GM21423 (cell line): ENCODE results near the gene CCR4.
"Not testable (repeated sequence)": the region's sequence is repeated elsewhere in the genome, so short reads cannot be mapped to it uniquely, and the experiment has no call there.

Experiments
- ATAC-seq: cut with Tn5 transposase; IDR thresholded peaks from one replicate; pipeline ENCODE4 v1.9.1; 2021; ENCODE audit warnings: mild to moderate bottlenecking, moderate library complexity; ENCODE audit not compliant: unreplicated experiment

CCR4 gene

DNA sequence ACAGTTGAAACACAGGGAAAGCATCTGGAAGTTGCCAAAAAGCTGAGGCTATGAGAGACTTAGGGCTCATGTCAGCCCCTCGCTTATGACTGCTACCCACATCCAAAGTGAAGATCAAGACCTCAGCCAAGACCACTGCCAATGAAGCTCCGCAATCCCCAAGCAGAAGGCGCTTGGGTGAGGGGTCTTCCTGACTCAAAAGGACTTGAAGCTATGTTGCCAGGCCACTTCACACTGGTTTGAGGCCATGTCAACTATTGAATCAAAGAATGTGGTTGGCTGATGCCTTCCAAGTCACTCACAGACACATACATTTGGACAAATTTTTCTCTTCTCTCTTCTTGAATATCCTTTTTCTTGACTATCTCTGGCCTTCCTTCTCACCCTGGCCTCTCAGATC, 928 bp upstream of the CCR4 start:
- ATAC-seq, result no peak

DNA sequence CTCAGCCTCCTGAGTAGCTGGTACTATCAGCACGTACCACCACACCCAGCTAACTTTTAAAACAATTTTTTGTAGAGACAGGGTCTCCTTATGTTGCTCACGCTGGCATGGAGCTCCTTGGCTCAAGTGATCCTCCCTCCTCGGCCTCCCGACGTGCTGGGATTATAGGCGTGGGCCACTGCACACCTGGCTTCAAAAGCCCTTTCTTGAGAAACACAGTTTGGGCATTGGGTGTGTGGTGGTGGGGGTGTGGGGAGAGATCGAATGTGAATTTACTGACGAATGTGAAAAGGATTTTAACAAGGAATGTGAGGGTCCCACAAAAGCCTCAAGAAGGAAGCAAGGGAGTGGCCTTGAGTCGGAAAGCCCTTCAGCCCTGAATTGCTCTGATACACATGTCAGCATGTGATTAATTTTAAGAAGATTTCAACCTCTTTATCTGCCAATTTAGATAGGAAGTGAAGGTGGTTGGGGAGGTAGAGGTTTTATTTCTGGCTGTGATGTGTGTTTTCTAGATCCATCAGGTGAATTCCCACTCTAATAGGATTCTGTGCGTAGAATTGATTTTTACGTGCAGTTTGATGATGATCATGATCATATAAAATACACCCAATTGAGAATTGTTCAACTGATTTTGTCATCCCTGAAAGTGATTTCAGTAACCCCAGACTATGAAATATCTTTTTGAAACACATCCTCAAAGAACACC, 1.1 kb downstream of the CCR4 start:
- ATAC-seq, result no peak

DNA sequence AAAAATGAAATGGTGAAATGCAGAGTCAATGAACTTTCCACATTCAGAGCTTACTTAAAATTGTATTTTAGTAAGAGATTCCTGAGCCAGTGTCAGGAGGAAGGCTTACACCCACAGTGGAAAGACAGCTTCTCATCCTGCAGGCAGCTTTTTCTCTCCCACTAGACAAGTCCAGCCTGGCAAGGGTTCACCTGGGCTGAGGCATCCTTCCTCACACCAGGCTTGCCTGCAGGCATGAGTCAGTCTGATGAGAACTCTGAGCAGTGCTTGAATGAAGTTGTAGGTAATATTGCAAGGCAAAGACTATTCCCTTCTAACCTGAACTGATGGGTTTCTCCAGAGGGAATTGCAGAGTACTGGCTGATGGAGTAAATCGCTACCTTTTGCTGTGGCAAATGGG, 3.1 kb downstream of the CCR4 start:
- no peak for ATAC-seq

DNA sequence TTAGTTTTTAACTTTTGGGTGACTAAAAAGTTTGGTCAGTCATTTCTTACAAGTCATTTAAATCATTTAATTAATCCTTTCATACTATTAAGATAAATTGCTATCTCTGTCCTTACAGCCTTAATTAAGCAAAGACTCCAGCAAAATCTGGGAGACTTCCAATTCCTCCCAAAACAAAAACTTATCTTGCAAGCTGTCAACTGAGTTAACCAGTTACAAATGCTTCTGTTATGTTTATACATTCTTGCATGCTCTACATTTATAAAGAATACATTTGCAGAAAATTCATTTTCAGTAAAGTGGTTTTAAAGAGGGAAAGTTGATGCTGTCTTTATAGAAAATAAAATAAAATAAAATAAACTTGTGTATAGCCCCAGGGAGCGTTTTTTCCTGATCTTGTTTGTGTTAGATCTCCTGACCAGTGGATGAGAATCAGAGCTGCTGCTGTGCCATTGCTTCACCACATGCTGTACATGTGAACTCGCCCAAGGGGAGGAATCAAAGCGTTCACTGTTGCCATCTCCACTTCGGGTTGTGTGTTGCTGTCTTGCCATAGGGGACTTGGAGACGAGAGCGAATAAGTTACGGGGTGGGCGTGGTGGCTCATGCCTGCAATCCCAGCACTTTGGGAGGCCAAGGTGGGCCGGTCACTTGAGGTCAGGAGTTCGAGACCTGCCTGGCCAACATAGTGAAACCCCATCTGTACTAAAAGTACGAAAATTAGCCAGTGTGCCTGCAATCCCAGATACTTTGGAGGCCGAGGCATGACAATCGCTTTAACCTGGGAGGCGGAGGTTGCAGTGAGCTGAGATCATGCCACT, 5.5 kb downstream of the CCR4 start:
- ATAC-seq, result no peak

DNA sequence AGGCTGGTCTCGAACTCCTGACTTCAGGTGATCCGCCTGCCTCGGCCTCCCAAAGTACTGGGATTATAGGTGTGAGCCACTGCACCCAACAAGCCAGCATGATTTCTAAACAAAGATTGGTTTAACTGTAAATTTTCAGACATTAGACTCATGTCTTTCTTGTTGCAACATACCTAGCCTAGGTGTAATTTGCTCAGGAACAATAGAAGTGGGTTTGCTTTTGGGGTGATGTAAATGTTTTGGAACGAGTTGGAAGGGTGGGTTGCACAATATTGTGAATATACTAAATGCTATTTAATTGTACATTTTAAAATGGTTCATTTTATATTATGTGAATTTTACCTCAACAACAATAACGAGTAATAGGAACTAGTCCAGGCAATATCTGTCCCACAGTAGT, 7.1 kb downstream of the CCR4 start:
- no peak for ATAC-seq

DNA sequence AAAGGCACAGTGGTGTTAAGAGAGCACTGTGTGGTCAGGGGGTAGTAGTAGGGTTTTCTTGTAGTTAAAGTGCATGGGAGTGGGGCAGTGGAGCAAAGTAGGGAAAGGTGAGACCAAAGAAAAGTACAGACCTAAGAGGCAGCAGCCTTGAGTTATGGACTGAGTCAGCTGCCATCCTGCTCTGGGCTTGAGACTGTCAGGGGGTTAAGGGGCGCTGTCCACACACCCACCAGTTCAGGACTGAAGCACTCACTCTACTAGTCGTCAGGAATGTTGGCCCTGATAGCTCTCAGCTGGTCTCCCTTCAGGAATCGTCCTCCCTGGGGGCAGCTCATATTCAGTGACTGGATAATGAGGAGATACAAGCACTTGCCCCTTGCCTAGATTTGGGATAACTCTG, 7.9 kb downstream of the CCR4 start:
- ATAC-seq, result no peak

DNA sequence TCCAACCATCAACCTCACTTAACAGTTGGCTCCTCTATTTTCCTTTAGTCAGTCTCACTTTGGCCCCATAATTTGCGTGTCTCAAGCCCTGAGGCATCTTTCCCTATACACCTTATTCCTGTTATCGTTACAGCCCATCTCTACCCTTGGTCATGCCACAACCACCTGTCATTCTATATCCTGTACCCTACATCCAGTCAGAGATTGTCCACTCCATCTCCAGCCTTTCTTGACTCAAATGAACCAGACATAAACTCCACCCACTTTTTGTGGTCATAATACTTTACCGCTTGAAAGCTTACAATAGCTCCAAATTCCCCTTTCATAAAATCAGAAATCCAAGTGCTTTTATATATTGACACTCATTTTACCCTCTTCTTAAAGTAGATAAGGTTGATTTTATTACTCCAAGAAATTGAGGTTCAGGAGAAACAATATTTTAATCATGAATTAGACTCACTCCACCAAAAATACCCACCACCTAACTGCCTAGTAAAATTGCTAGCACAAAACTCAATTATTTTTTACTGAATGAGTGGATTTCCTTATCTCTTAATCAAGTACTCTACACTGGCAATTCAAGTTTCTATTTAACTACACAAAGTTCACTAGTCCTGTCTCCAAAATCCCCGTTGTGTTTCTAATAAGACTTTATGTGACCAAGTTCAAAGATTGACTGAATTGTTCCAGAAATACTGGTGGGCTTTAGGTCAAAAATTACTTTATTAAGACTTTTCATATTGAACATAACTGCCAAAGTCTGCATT, 9.1 kb downstream of the CCR4 start:
- ATAC-seq, result peak; percentile 68

DNA sequence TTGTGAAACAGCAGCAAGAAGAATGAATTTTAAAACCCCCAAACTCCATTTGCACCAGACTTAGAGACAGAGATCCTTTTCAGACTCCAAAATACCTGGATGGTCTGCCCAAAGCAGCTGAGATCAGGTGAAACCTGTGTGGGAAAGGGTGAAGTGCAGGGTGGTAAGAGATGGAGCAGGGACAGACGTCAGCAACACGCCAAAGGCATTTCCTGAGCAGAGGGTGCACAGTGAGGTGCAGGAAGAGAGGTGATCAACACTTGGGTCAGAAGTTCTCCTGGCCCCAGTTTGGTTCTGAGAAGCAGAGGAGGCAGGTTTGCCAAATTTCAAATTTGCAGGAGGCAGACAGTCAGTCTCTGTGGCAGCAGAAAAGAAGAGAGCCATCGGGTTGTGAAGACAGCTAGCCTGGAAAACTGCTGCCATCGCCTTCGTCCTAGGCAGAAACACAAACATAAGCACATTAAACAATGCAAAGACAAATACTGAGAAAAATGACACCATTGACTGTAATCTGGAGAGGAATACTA, 9.8 kb downstream of the CCR4 start:
- no peak for ATAC-seq

DNA sequence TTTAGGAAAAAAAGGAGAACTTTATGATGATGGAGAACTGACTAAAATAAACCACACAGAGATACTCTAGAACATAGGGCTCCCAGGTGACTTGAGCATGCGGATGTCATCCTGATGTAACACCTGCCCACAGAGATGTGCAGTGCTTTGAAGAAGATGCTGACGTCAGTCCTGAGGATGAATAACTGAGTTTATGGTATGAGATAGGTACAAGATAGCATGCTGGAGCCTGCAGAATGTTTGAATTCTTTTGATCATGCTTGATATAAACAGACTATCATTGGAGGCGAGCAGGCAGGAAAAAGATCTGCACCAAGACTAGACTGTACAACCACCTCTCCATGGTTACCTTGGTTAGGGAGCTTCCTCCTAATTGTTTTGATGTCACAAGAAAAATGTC, 12.4 kb downstream of the CCR4 start:
- ATAC-seq, result no peak

DNA sequence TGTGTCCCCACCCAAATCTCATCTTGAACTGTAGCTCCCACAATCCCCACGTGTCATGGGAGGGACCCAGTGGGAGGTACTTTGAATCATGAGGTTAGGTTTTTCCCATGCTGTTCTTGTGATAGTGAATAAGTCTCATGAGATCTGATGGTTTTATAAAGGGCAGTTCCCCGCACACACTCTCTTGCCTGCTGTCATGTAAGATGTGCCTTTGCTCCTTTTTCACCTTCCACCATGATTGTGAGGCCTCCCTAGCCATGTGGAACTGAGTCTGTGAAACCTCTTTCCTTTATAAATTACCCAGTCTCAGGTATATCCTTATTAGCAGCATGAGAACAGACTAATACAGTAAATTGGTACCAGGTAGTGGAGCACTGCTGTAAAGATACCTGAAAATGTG, 13.3 kb downstream of the CCR4 start:
- not testable (repeated sequence) for ATAC-seq

DNA sequence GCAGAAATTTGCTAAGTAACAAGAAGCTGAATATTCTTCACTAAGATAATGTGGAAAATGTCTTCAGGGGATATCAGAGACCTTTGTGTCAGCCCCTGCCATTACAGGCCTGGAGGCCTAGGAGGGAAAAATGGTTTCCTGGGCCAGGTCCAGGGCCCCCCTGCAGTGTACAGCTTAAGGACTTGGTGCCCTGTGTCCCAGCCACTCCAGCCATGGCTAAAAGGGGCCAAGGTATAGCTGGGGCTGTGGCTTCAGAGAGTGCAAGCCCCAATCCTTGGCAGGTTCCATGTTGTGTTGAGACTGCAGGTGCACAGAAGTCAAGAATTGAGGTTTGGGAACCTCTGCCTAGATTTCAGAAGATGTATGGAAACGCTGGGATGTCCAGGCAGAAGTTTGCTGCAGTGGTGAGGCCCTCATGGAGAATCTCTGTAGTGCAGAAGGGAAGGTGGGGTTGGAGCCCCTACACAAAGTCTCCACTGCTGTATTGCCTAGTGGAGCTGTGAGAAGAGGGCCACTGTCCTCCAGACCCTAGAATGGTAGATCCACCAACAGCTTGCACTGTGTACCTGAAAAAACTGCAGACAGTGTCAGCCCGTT, 14.3 kb downstream of the CCR4 start:
- ATAC-seq, result not testable (repeated sequence)

DNA sequence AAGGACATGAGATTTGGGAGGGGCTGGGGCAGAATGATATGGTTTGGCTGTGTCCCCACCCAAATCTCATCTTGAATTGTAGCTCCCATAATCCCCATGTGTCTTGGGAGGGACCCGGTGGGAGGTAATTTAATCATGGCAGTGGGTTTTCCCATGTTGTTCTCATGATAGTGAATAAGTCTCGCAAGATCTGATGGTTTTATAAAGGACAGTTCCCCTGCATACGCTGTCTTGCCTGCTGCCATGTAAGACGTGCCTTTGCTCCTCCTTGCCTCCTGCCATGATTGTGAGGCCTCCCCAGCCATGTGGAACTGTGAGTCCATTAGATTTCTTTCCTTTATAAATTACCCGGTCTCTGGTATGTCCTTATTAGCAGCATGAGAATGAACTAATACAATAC, 15.2 kb downstream of the CCR4 start:
- ATAC-seq, result not testable (repeated sequence)

DNA sequence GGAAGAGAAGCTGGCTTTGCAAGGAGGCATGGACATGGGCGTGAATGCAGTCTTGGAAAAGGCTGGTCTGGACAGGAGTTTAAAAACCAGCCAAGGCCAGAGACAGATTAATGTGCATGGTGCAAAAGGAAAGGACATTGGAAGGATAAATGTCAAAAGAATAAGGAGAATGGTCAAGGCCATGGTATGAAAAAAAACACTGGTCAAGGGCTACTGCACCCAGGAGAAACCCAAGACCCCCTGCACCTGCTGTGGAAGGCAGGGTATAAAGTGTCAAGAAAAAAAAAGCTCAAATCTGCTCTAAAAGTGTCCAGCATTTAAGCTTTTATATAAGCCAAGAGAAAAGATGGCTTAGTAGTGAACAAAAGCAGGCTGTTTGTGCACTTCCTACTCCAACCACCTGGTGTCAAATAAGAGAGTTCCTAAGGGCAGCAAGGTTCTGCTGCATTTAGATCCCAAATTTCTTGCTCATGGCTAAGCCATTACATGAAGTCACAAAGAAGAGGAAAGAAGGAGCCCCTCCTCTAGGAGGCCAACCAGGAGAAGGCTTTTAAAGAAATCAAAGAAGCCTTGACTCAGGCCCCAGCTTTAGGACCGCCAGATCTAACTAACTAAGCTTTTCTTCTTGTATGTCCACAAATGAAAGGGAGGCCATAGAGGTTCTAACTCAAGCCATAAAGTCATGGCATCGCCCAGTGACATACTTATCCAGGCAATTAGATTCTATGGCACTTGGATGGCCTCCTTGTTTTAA, 16.9 kb downstream of the CCR4 start:
- ATAC-seq, result no peak

DNA sequence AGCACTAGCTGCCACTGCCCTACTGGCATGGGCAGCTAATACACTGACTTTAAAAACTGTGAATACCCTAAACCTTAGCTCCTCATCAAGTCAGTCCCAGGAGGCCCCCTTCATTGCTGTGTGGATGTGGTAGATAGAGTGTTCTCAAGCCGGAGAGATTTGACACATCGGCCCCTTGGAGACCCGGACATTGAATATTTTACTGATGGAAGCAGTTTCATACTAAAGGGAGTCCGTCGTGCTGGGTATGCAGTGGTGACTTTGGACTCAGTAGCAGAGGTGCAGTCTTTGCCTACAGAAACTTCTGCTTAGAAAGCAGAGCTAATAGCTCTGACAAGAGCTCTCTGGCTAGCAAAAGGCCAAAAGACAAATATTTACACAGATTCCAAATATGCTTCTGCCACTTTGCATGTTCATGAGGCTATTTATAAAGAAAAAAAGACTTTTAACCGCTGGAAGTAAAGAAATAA, 17.5 kb downstream of the CCR4 start:
- no peak for ATAC-seq

DNA sequence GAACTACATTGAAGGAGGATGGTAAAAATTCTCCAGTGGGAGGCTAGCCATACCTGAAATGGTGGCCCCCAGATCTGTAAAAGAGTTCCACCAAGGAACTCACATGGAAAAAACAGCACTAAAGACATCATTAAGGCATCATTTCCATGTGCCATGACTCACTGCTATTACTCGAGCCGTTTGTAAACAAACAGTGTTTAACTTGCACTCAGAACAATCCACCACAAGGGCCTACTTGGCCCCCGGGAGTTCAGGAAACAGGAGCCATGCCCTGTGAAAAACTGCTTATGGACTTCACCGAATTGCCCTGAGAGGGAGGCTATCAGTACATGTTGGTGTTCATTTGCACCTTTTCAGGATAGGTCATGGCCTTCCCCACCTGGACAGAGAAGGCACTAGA, 18.2 kb downstream of the CCR4 start:
- no peak for ATAC-seq

DNA sequence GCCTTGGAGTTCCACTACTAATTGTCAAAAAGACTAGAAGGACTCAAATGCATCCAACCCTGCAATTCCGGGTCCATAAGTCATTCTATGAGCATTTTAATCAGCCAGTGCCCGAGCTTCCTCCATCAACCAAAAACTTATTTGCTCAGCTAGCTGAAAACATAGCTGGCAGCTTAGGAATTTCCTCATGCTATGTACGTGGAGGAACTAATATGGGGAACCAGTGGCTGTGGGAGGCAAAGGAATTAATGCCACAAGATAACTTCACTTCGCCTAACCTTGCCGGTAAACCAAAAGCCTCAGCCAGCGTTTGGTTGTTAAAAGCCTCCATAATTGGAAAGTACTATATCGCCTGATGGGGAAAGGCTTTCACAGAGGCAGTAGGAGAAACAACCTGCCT, 19.8 kb downstream of the CCR4 start:
- ATAC-seq, result not testable (repeated sequence)

DNA sequence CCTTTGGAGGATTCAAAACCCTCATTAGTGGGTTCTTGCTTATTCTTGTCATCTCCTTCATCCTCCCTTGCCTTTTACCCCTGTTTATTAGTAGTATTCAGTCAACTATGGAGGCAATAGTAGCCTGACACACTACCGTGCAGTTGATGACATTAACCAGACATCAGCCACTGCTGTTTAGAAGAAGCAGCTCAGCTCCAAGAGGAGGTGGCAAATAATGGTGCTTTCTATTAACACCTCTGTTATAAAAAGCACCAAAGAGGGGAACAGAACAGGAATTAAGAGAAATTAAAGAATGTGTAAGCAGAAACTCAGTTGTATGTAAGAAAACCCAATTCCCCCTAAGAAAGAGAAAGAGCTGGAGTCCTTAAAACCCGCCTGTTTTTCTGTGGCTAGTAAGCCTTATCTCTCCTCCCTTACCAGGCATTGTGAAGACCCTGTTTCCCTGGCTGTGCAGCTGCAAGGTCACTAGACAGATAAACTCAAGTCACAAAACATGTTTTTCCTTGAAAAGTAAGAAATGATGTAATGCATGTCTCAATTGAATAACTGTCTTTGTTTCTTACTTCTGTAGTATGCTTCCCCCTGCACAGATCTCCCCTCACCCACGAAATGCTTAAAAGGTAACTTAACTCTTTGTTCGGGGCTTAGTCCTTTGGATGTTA, 21.2 kb downstream of the CCR4 start:
- no peak for ATAC-seq

DNA sequence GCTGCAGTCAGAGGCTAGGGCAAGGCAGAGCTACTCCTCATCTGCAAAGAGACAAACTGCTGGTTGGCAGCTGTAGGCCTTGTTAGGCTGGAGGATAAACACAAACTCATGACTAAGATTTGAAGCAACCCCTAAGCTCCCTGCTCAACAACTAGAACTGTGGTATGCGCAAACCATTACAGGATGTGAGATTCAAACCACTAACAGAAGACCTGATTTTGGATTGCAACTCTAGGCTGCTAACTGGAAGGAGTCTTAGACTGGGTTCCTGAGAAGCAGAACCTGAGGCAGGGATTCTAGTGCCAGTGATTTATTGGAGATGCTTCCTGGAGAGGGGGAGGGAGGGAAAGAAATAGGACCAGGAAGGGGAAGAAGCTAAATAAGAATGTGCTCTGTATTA, 22.5 kb downstream of the CCR4 start:
- peak; percentile 81 for ATAC-seq

DNA sequence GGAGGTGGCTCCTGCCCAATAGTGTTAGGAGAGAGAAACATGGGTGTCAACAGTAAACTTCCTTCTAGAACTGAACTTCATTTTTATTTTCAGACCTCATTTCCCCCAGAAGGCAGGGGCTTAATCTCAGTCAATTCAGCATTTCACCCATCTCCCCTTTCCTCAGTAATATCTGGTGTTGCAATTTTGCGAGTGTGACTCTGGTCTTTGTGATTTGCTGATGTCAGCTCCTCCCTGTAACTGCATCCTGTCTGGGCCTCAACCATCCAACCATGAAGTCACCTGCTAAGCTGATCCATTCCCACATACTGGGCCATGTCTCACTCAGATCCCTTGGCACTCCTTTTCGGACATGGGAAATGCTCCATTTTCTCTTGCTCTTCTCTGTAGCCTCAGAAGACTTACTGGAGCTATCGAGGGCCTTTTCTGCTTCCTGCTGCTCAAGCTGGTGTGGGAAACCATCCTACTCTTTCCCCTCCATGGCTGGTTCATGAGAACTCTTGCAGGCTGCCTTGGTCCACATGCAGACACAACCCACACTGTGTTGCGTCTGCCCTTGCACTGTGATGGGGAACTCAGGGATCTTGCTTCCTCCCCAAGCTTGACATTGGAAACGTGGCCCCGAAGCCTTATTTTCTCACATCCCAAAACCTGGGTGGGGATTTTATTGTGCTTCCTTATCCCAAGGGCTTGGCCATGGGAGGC, 24.6 kb downstream of the CCR4 start:
- ATAC-seq, result no peak
